HepG2 (cell line): ENCODE data around the gene CHD9. TPM values are rescaled to one million over a fixed set of nuclear protein-coding genes. Genes with fewer than 3 reads are reported as not detected.

Source experiments
- CEBPB ChIP-seq: IDR thresholded peaks from 2 replicates; pipeline ENCODE4 v1.6.1; 2011; ENCODE audit warnings: low read depth, low read length, improper control_type of control experiment, borderline replicate concordance
- ELF3 ChIP-seq: IDR thresholded peaks from 2 replicates; pipeline ENCODE4 v1.6.1; 2016; ENCODE audit warnings: missing genetic modification reagents, missing compliant biosample characterization
- HDAC1 ChIP-seq: sonication (generic); formaldehyde crosslinking; IDR thresholded peaks from 2 replicates; pipeline ENCODE4 v1.5.1; 2020; ENCODE audit warnings: mild to moderate bottlenecking, missing genetic modification reagents
- IRX3 ChIP-seq: sonication (generic); formaldehyde crosslinking; IDR thresholded peaks from 2 replicates; pipeline ENCODE4 v1.8.1; 2023; ENCODE audit warnings: mild to moderate bottlenecking, low read depth, missing genetic modification reagents, borderline replicate concordance
- MAX ChIP-seq: IDR thresholded peaks from 2 replicates; pipeline ENCODE4 v1.6.1; 2012; ENCODE audit warnings: inconsistent platforms
- NONO ChIP-seq, 2 experiments: fragments of 450-650 bp in 1 of 2; sonication (generic) in 1 of 2; formaldehyde crosslinking in 1 of 2; IDR thresholded peaks in 1 of 2; conservative IDR thresholded peaks in 1 of 2; 2 replicates each; pipeline versions ENCODE4 v1.6.1 to v1.8.0; 2017 to 2022; ENCODE audit warnings: mild to moderate bottlenecking in 1 of 2, missing genetic modification reagents in 1 of 2, moderate library complexity in 1 of 2
- NR2C2 ChIP-seq: sonication (generic); formaldehyde crosslinking; IDR thresholded peaks from 2 replicates; pipeline ENCODE4 v1.4.0; 2020; ENCODE audit warnings: missing genetic modification reagents, mild to moderate bottlenecking, moderate library complexity, borderline replicate concordance
- POLR2AphosphoS5 ChIP-seq: IDR thresholded peaks from 2 replicates; pipeline ENCODE4 v1.6.1; 2012; ENCODE audit warnings: low read depth, low read length
- PRDM10 ChIP-seq: sonication (generic); formaldehyde crosslinking; IDR thresholded peaks from 2 replicates; pipeline ENCODE4 v1.4.0; 2020; ENCODE audit warnings: low read depth, missing genetic modification reagents
- RNF2 ChIP-seq: fragments of 450-650 bp; conservative IDR thresholded peaks from 2 replicates; pipeline ENCODE4 v1.6.1; 2016; ENCODE audit warnings: low read depth
- SAFB2 ChIP-seq: sonication (generic); formaldehyde crosslinking; IDR thresholded peaks from 2 replicates; pipeline ENCODE4 v1.5.1; 2020; ENCODE audit warnings: missing genetic modification reagents, low read depth, mild to moderate bottlenecking, borderline replicate concordance
- SRSF1 ChIP-seq: fragments of 200-400 bp; formaldehyde crosslinking; optimal IDR thresholded peaks from 2 replicates; pipeline ENCODE3; 2017; ENCODE audit warnings: mild to moderate bottlenecking, low read depth, low read length, moderate library complexity
- THRA ChIP-seq: sonication (generic); formaldehyde crosslinking; IDR thresholded peaks from 2 replicates; pipeline ENCODE4 v1.4.0; 2020; ENCODE audit warnings: missing genetic modification reagents, borderline replicate concordance
- ZNF263 ChIP-seq: sonication (generic); formaldehyde crosslinking; IDR thresholded peaks from 2 replicates; pipeline ENCODE4 v1.4.0; 2020; ENCODE audit warnings: missing genetic modification reagents
- ZNF281 ChIP-seq: sonication (generic); formaldehyde crosslinking; IDR thresholded peaks from 2 replicates; pipeline ENCODE4 v1.4.0; 2020; ENCODE audit warnings: missing genetic modification reagents, borderline replicate concordance
- ZNF513 ChIP-seq: sonication (generic); formaldehyde crosslinking; conservative IDR thresholded peaks from 2 replicates; pipeline ENCODE4 v1.5.0; 2020; ENCODE audit warnings: missing genetic modification reagents
- ZNF780A ChIP-seq: sonication (generic); formaldehyde crosslinking; IDR thresholded peaks from 2 replicates; pipeline ENCODE4 v1.8.0; 2022; ENCODE audit warnings: mild to moderate bottlenecking, missing genetic modification reagents, moderate library complexity
- polyA plus RNA-seq, 8 experiments: library from polyadenylated mRNA; depleted of rRNA in 3 of 8; stranded (reverse) in 7 of 8; unstranded in 1 of 8; fragments of >200 nt; fragmentation: Illumina TruSeq in 4 of 8; extraction: Trizol in 4 of 8; gene quantifications; 2 replicates each; pipeline versions ENCODE4 v1.2.1 to v1.2.3, GENCODE V29; 2011 to 2016; ENCODE audit warnings: low read depth in 4 of 8, missing spikeins in 1 of 8, mixed read lengths in 1 of 8; ENCODE audit not compliant: insufficient read depth in 1 of 8
- total RNA-seq, 5 experiments: library from RNA; depleted of rRNA; stranded (reverse); fragments of >200 nt; fragmentation: Illumina TruSeq; extraction: Trizol; gene quantifications; 2 replicates each; pipeline ENCODE4 v1.2.3, GENCODE V29; 2016; ENCODE audit warnings: low read depth in 1 of 5

The CHD9 gene
- total and polyA plus RNA-seq, 2 of the 13 experiments (the other 11 are each of a cell fraction or from before 2014, with no cell fraction given): 23.4 to 27.7 TPM

- TF ChIP-seq PRDM10 (no peak; the same call in 1 of the 2 replicates), ZNF513 (CRISPR knock-in tag) (no peak), THRA (CRISPR knock-in tag) (no peak), ZNF263 (peak; percentile 84), ELF3 (CRISPR knock-in tag) (peak; percentile 44; the same call in 1 of the 2 replicates), NONO (IDR thresholded peaks at IDR 0.05) (no peak), NONO (CRISPR knock-in tag; conservative IDR thresholded peaks at IDR 0.05) (0 out of 2 replicates have a peak, but pooled peaks have one; percentile 19), SRSF1 (no peak), HDAC1 (no peak; the same call in 1 of the 2 replicates), ZNF281 (CRISPR knock-in tag) (peak; percentile 93), POLR2AphosphoS5 (peak; percentile 62; the same call in 1 of the 2 replicates), RNF2 (no peak), NR2C2 (CRISPR knock-in tag) (no peak), IRX3 (CRISPR knock-in tag) (no peak), ZNF780A (CRISPR knock-in tag) (no peak), MAX (no peak), CEBPB (no peak), SAFB2 (CRISPR knock-in tag) (no peak)
These were observed 975 bp downstream of the CHD9 start (continued) for GRCh38 chr16:53055541-53056391.
